Mesenchymal stem cell (in vitro differentiated cells and primary cell): Measurements from ENCODE around the gene SLC25A21.
"Not testable (repeated sequence)": the region's sequence is repeated elsewhere in the genome, so short reads cannot be mapped to it uniquely, and the experiment has no call there.

ENCODE experiments used
- DNase-seq: peaks from one replicate; pipeline ENCODE4 v3.0.0-alpha.2; 2013
- H2AFZ ChIP-seq: one replicate; pipeline ENCODE4 v1.6.1; 2013; ENCODE audit warnings: low read depth, mild to moderate bottlenecking, control low read depth, inconsistent platforms, low read length, moderate library complexity
- H2AK5ac ChIP-seq: 2 replicates; pipeline ENCODE4 v1.6.1; 2013; ENCODE audit warnings: low read length, moderate library complexity, mild to moderate bottlenecking, inconsistent platforms; ENCODE audit not compliant: severe bottlenecking
- H2BK120ac ChIP-seq: one replicate; pipeline ENCODE4 v1.6.1; 2013; ENCODE audit warnings: low read depth, mild to moderate bottlenecking, inconsistent platforms, low read length, moderate library complexity
- H2BK12ac ChIP-seq, 2 experiments: one replicate each; pipeline ENCODE4 v1.6.1; 2013; ENCODE audit warnings: inconsistent platforms in 2 of 2, low read length in 2 of 2, mild to moderate bottlenecking in 2 of 2, moderate library complexity in 2 of 2, control low read depth in 1 of 2
- H2BK15ac ChIP-seq: one replicate; pipeline ENCODE4 v1.6.1; 2013; ENCODE audit warnings: mild to moderate bottlenecking, low read depth, inconsistent platforms; ENCODE audit not compliant: poor library complexity, severe bottlenecking
- H2BK5ac ChIP-seq: 2 replicates; pipeline ENCODE4 v1.6.1; 2013; ENCODE audit warnings: low read depth, mild to moderate bottlenecking, low read length, control low read depth, inconsistent platforms; ENCODE audit not compliant: poor library complexity, severe bottlenecking
- H3K14ac ChIP-seq, 2 experiments: one replicate each; pipeline ENCODE4 v1.6.1; 2013; ENCODE audit warnings: inconsistent platforms in 2 of 2, low read length in 2 of 2, control low read depth in 1 of 2, mild to moderate bottlenecking in 1 of 2, moderate library complexity in 1 of 2
- H3K18ac ChIP-seq, 2 experiments: one replicate each; pipeline ENCODE4 v1.6.1; 2013; ENCODE audit warnings: inconsistent platforms in 2 of 2, low read length in 2 of 2, control low read depth in 1 of 2, low read depth in 1 of 2, mild to moderate bottlenecking in 1 of 2
- H3K23ac ChIP-seq, 2 experiments: one replicate each; pipeline ENCODE4 v1.6.1; 2013; ENCODE audit warnings: inconsistent platforms in 2 of 2, low read length in 2 of 2, mild to moderate bottlenecking in 2 of 2, moderate library complexity in 2 of 2, control low read depth in 1 of 2
- H3K27ac ChIP-seq: 2 replicates; pipeline ENCODE4 v1.5.1; 2013; ENCODE audit warnings: mild to moderate bottlenecking, moderate library complexity, low read length, control low read depth, inconsistent platforms; ENCODE audit not compliant: poor library complexity, severe bottlenecking
- H3K27me3 ChIP-seq, 2 experiments: 2 replicates each; pipeline versions ENCODE4 v1.6.1 to v1.7.0; 2013; ENCODE audit warnings: low read length in 2 of 2, mild to moderate bottlenecking in 2 of 2, moderate library complexity in 2 of 2, control low read depth in 1 of 2, inconsistent platforms in 1 of 2; ENCODE audit not compliant: control insufficient read depth in 1 of 2, insufficient read depth in 1 of 2
- H3K36me3 ChIP-seq, 2 experiments: 2 replicates each; pipeline versions ENCODE4 v1.6.1 to v1.7.0; 2013; ENCODE audit warnings: low read length in 2 of 2, control low read depth in 1 of 2, inconsistent platforms in 1 of 2, low read depth in 1 of 2, mild to moderate bottlenecking in 1 of 2; ENCODE audit not compliant: insufficient read depth in 2 of 2, control insufficient read depth in 1 of 2
- H3K4ac ChIP-seq, 2 experiments: one replicate each; pipeline ENCODE4 v1.6.1; 2013; ENCODE audit warnings: inconsistent platforms in 2 of 2, low read length in 2 of 2, mild to moderate bottlenecking in 2 of 2, moderate library complexity in 2 of 2, control low read depth in 1 of 2, low read depth in 1 of 2
- H3K4me1 ChIP-seq: 2 replicates; pipeline ENCODE4 v1.6.1; 2013; ENCODE audit warnings: low read depth, low read length, control low read depth; ENCODE audit not compliant: control insufficient read depth, insufficient read depth
- H3K4me2 ChIP-seq: 2 replicates; pipeline ENCODE4 v1.6.1; 2013; ENCODE audit warnings: low read length, mild to moderate bottlenecking, inconsistent platforms; ENCODE audit not compliant: poor library complexity, severe bottlenecking
- H3K4me3 ChIP-seq, 2 experiments: 2 replicates each; pipeline versions ENCODE4 v1.5.1 to v1.7.0; 2013; ENCODE audit warnings: low read length in 2 of 2, mild to moderate bottlenecking in 2 of 2, control low read depth in 1 of 2, low read depth in 1 of 2; ENCODE audit not compliant: insufficient read depth in 1 of 2
- H3K79me1 ChIP-seq: replicated peaks from 2 replicates; pipeline ENCODE4 v1.6.1; 2013; ENCODE audit warnings: mild to moderate bottlenecking, control low read depth, low read length, inconsistent platforms; ENCODE audit not compliant: poor library complexity, severe bottlenecking
- H3K9ac ChIP-seq: 2 replicates; pipeline ENCODE4 v1.7.0; 2013; ENCODE audit warnings: mild to moderate bottlenecking, low read length, moderate library complexity
- H3K9me3 ChIP-seq: 2 replicates; pipeline ENCODE4 v1.7.0; 2013; ENCODE audit warnings: mild to moderate bottlenecking, low read length; ENCODE audit not compliant: control insufficient read depth
- H4K8ac ChIP-seq: one replicate; pipeline ENCODE4 v1.6.1; 2013; ENCODE audit warnings: inconsistent platforms, mild to moderate bottlenecking, low read length, moderate library complexity
- H4K91ac ChIP-seq: one replicate; pipeline ENCODE4 v1.6.1; 2013; ENCODE audit warnings: mild to moderate bottlenecking, low read length, inconsistent platforms
- WGBS: methylation state at CpG from one replicate; pipeline ENCODE4 v1.1.7; 2013; ENCODE audit warnings: mixed read lengths; 5-methylcytosine and 5-hydroxymethylcytosine counted together

The SLC25A21 gene

GRCh38 chr14:37194698-37195097 is 22.3 kb upstream of the SLC25A21 start:
- H3K9ac ChIP-seq = no peak overlapping the region
- H3K4ac ChIP-seq = no peak overlapping the region
- H3K23ac ChIP-seq = no peak overlapping the region
- H2AK5ac ChIP-seq = no peak overlapping the region
- peaks cover 2% of the 10 kb centered on the region for H3K4me1 ChIP-seq
- no peak overlapping the region for H2AFZ ChIP-seq
- H3K27me3 ChIP-seq = no peaks in the 10 kb centered on the region
- no peak overlapping the region for H2BK15ac ChIP-seq
- no peak overlapping the region for H3K18ac ChIP-seq
- H2BK120ac ChIP-seq = peak overlapping the region; percentile 42
- no peaks in the 10 kb centered on the region for H3K79me1 ChIP-seq
- H4K91ac ChIP-seq = no peak overlapping the region
- H4K8ac ChIP-seq = no peak overlapping the region
- no peak overlapping the region for H3K27ac ChIP-seq
- peak; percentile 24 for DNase-seq
- no peak overlapping the region for H3K14ac ChIP-seq
- H3K36me3 ChIP-seq = no peaks in the 10 kb centered on the region
- no peak overlapping the region for H3K4me3 ChIP-seq
- no peak overlapping the region for H2BK12ac ChIP-seq
- no peak overlapping the region for H3K4me2 ChIP-seq
- no peaks in the 10 kb centered on the region for H3K9me3 ChIP-seq
- WGBS = 22% methylated on average over 1 of the region's 2 CpGs
- H2BK5ac ChIP-seq = no peak overlapping the region

GRCh38 chr14:37189733-37190132 is 17.3 kb upstream of the SLC25A21 start:
- not testable (repeated sequence) for H3K9me3 ChIP-seq, H2BK120ac ChIP-seq, H2BK5ac ChIP-seq, H2AFZ ChIP-seq, H3K18ac ChIP-seq, H2AK5ac ChIP-seq, DNase-seq, H3K79me1 ChIP-seq, H3K4ac ChIP-seq, H3K4me3 ChIP-seq, H3K14ac ChIP-seq, H3K4me1 ChIP-seq, H2BK12ac ChIP-seq, H4K91ac ChIP-seq, H3K27me3 ChIP-seq, H3K27ac ChIP-seq, H3K9ac ChIP-seq, H3K36me3 ChIP-seq, H3K4me2 ChIP-seq, H4K8ac ChIP-seq, H2BK15ac ChIP-seq, H3K23ac ChIP-seq
- 100% methylated on average over 2 of the region's 2 CpGs for WGBS

GRCh38 chr14:37187840-37188577 is 15.6 kb upstream of the SLC25A21 start:
- not testable (repeated sequence) for H3K14ac ChIP-seq, H2BK120ac ChIP-seq, H3K4me3 ChIP-seq, H3K79me1 ChIP-seq, H3K4me2 ChIP-seq, H2AFZ ChIP-seq, DNase-seq, H4K91ac ChIP-seq, H3K27me3 ChIP-seq, H3K36me3 ChIP-seq, H3K9ac ChIP-seq, H2BK5ac ChIP-seq, H2BK12ac ChIP-seq, H3K23ac ChIP-seq, H3K9me3 ChIP-seq, H2AK5ac ChIP-seq, H3K18ac ChIP-seq, H3K4ac ChIP-seq, H3K4me1 ChIP-seq, H3K27ac ChIP-seq, H2BK15ac ChIP-seq
- 81% methylated on average over 9 of the region's 9 CpGs for WGBS
- peak overlapping the region; percentile 29 for H4K8ac ChIP-seq

- Histone ChIP-seq H3K23ac (no peak overlapping the region), H3K9ac (no peak overlapping the region), H4K8ac (peak overlapping the region; percentile 77), H2BK15ac (no peak overlapping the region), H2BK12ac (no peak overlapping the region), H3K18ac (no peak overlapping the region), H3K4me3 (no peak overlapping the region), H3K9me3 (no peaks in the 10 kb centered on the region), H2BK120ac (no peak overlapping the region), H3K14ac (no peak overlapping the region), H3K4me2 (no peak overlapping the region), H4K91ac (no peak overlapping the region), H3K79me1 (no peaks in the 10 kb centered on the region), H3K27ac (no peak overlapping the region), H2AK5ac (no peak overlapping the region), H2AFZ (no peak overlapping the region), H3K36me3 (no peaks in the 10 kb centered on the region), H3K27me3 (no peaks in the 10 kb centered on the region), H3K4me1 (no peaks in the 10 kb centered on the region), H3K4ac (no peak overlapping the region), H2BK5ac (no peak overlapping the region)
- DNase-seq = no peak
- 87% methylated on average over 3 of the region's 3 CpGs for WGBS
Observed at GRCh38 chr14:37187294-37187693, 14.9 kb upstream of the SLC25A21 start.
